Liver (tissue), 3 donors: ENCODE measurements around the gene SMPD1.

Experiments
- CTCF ChIP-seq: fragments of 150-350 bp; IDR thresholded peaks from 2 replicates; pipeline ENCODE4 v1.5.1; 2017; ENCODE audit warnings: improper control_type of control experiment, low read depth, low read length; ENCODE audit not compliant: missing input control
- HNF4G ChIP-seq: IDR thresholded peaks from 2 replicates; pipeline ENCODE4 v1.6.1; 2016; ENCODE audit warnings: antibody characterized with exemption
- REST ChIP-seq: IDR thresholded peaks from 2 replicates; pipeline ENCODE4 v1.6.1; 2016; ENCODE audit warnings: antibody characterized with exemption, mild to moderate bottlenecking
- TAF1 ChIP-seq: conservative IDR thresholded peaks from 2 replicates; pipeline ENCODE4 v1.6.1; 2016; ENCODE audit warnings: antibody characterized with exemption, mild to moderate bottlenecking
- donor health status: healthy.
- donor health status: healthy.

GRCh38 chr11:6437993-6438392 lies 47.7 kb downstream of the SMPD1 start:
- no peak for TF ChIP-seq TAF1
- no peak for TF ChIP-seq HNF4G
- no peak for TF ChIP-seq REST
- no peak for TF ChIP-seq CTCF
